ENCODE results near the gene IL3RA. TPM values are rescaled to one million over a fixed set of nuclear protein-coding genes. Genes with fewer than 3 reads are reported as not detected.
A peak's percentile ranks its signal among the peaks of the same experiment; 100 is the strongest.

IL3RA gene
- total and polyA plus RNA-seq, 5 donors from 2014 or later, result 0.18 to 1.2 TPM; not detected in 3

DNA sequence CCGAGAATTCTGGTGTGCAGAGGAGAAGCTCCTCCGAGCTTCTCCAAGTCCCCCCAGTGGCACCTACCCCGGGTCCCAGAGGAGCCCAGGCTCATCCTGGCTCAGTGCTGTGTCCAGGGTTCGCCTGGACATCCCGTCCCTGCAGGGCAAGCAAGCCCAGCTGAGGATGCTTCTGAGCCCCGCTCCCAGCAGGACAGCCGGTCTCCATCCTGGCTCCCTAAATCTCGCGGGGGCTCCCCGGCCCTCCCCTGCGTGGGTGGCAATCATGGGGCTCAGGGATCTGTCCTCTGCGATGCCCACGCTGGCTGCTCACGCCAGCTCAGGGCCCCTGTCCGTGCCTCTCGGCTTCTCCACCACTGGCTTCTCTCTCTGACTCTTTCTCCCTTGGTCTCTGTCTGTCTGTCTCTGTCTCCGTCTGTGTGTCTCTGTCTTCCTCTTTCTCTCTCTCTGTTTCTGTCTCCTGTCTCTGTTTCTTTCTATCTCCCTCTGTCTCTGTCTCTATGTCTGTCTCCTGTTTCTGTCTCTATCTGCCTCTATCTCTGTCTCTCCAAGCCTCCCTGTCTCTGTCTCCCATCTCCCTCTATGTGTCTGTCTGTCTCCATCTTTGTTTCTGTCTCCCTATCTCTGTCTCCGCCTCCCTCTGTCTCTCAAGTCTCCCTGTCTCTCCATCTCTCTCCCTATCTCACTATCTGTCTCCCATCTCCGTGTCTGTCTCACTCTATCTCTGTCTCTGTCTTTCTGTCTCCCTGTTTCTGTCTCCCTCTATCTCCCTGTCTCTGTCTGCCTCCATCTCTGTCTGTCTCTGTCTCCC, 83.2 kb downstream of the IL3RA start:
- Histone ChIP-seq H3K9me3 (ENCODE audit: control insufficient read depth in 2 of 2, low read length in 2 of 2) (peaks cover 16 to 23% of the 10 kb centered on the region in 2 experiments), H3K36me3 (ENCODE audit: control insufficient read depth, insufficient read depth, low read length) (peaks cover 26% of the 10 kb centered on the region), H3K27ac (ENCODE audit: insufficient read depth, low read length, poor library complexity, severe bottlenecking) (no peak overlapping the region), H3K4me1 (ENCODE audit: control insufficient read depth, insufficient read depth, low read length, poor library complexity, severe bottlenecking) (no peaks in the 10 kb centered on the region), H3K4me3 (ENCODE audit: low read depth, low read length) (no peak overlapping the region), H3K27me3 (ENCODE audit: control insufficient read depth, insufficient read depth, low read length) (no peaks in the 10 kb centered on the region)
- H3K9me3 Mint-ChIP-seq, result peaks cover 0 to 28% (median 3%) of the 10 kb centered on the region in 7 donors
- H3K27ac Mint-ChIP-seq, result peak overlapping the region in 1 of 3 donors; percentile 65
- DNase-seq, result no peak
- H3K36me3 Mint-ChIP-seq, result peaks cover 31% of the 10 kb centered on the region
- H3K4me3 Mint-ChIP-seq, result no peak overlapping the region
- no peaks in the 10 kb centered on the region for H3K27me3 Mint-ChIP-seq
- no peak for ATAC-seq (ENCODE audit: low read depth in 2 of 2)
- H3K4me1 Mint-ChIP-seq, result peaks cover 0 to 4% (median 2%) of the 10 kb centered on the region in 4 donors

DNA sequence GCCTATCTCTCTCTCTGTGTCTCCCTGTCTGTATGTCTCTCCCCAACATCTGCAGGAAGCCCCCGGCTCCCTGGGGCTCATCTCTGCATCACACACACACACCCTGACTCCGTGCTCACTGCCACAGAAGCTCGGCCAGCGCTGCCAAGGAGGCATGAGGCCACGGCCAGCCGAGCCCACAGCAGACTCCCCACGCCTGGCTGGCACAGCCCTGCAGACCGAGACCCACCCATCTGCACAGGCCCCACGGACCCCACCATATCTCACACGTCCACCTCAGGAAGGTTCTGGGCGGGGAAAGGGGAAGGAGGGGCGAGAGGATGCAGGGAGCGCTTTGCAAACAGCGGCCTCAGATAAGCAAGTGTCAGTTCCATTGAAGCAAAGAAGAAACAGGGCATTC, 83.8 kb downstream of the IL3RA start:
- H3K27me3 Mint-ChIP-seq, result no peaks in the 10 kb centered on the region
- no peak overlapping the region for H3K27ac ChIP-seq (ENCODE audit: insufficient read depth, low read length, poor library complexity, severe bottlenecking)
- peaks cover 28% of the 10 kb centered on the region for H3K36me3 ChIP-seq (ENCODE audit: control insufficient read depth, insufficient read depth, low read length)
- no peaks in the 10 kb centered on the region for H3K4me1 ChIP-seq (ENCODE audit: control insufficient read depth, insufficient read depth, low read length, poor library complexity, severe bottlenecking)
- ATAC-seq (ENCODE audit: low read depth in 2 of 2) (no peak), DNase-seq (no peak)
- H3K9me3 ChIP-seq (ENCODE audit: control insufficient read depth in 2 of 2, low read length in 2 of 2), result peaks cover 16 to 23% of the 10 kb centered on the region in 2 experiments
- peaks cover 0 to 30% (median 5%) of the 10 kb centered on the region in 7 donors for H3K9me3 Mint-ChIP-seq
- no peak overlapping the region for H3K4me3 ChIP-seq (ENCODE audit: low read depth, low read length)
- peaks cover 38% of the 10 kb centered on the region for H3K36me3 Mint-ChIP-seq
- peak overlapping the region in 2 of 3 donors; percentile 44 to 65 for H3K27ac Mint-ChIP-seq
- H3K4me1 Mint-ChIP-seq, result peaks cover 0 to 7% (median 5%) of the 10 kb centered on the region in 4 donors
- no peaks in the 10 kb centered on the region for H3K27me3 ChIP-seq (ENCODE audit: control insufficient read depth, insufficient read depth, low read length)
- no peak overlapping the region for H3K4me3 Mint-ChIP-seq

DNA sequence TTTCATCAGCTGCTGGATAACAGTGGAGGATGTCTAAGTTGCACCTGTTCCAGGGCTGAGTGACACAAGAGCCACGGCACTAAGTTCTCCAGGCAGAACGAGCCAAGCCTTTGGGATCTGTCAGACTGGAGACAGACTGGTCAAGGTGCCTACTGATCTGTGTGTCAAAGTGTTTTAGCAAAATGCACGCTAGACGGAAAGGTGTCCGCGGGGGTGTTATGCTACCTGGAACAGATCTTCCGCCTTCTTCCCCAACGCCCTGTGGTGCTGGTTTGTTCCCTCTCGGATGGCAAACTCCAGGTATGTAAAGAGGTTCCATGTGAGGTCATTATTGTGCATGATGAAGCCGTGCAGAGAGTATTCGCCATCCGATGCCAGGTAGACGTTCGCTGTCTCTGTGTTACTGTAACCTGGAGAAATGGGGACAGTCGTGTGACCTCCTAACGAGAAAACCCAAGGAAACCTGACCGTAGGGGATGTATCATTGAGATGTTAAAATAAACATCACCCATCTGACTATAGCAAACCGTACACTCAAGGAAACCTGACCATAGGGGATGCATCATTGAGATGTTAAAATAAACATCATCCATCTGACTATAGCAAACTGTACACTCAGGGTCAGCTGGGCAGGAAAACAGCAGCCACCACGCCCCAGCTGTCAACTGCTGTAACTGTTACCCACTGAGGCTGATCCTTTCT, 85.0 kb downstream of the IL3RA start:
- Histone ChIP-seq H3K27ac (ENCODE audit: insufficient read depth, low read length, poor library complexity, severe bottlenecking) (no peak overlapping the region), H3K27me3 (ENCODE audit: control insufficient read depth, insufficient read depth, low read length) (no peaks in the 10 kb centered on the region), H3K36me3 (ENCODE audit: control insufficient read depth, insufficient read depth, low read length) (peaks cover 30% of the 10 kb centered on the region), H3K4me3 (ENCODE audit: low read depth, low read length) (no peak overlapping the region), H3K4me1 (ENCODE audit: control insufficient read depth, insufficient read depth, low read length, poor library complexity, severe bottlenecking) (no peaks in the 10 kb centered on the region), H3K9me3 (ENCODE audit: control insufficient read depth in 2 of 2, low read length in 2 of 2) (peaks cover 16 to 23% of the 10 kb centered on the region in 2 experiments)
- peaks cover 0 to 30% (median 5%) of the 10 kb centered on the region in 7 donors for H3K9me3 Mint-ChIP-seq
- no peak overlapping the region for H3K4me3 Mint-ChIP-seq
- ATAC-seq (ENCODE audit: low read depth in 2 of 2) (no peak), DNase-seq (no peak)
- no peak overlapping the region for H3K27ac Mint-ChIP-seq
- peaks cover 0 to 7% (median 5%) of the 10 kb centered on the region in 4 donors for H3K4me1 Mint-ChIP-seq
- peaks cover 41% of the 10 kb centered on the region for H3K36me3 Mint-ChIP-seq
- no peaks in the 10 kb centered on the region for H3K27me3 Mint-ChIP-seq

DNA sequence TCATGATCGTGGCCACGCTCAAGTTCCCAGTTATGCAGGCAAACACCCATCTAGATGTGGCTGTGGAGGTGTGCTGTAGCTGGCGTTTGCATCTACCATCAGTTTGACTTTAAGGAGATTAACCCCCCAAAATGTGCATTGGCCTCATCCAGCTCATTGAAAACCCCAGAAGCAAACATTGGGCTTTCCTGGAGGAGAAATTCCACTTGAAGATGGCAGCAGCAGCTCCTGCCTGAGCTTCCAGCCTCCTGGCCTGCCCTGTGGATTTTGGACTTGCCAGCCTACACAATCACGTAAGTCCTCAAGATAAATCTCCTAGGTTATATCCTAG, 85.5 kb downstream of the IL3RA start:
- peaks cover 16 to 23% of the 10 kb centered on the region in 2 experiments for H3K9me3 ChIP-seq (ENCODE audit: control insufficient read depth in 2 of 2, low read length in 2 of 2)
- H3K27me3 ChIP-seq (ENCODE audit: control insufficient read depth, insufficient read depth, low read length), result no peaks in the 10 kb centered on the region
- H3K27ac ChIP-seq (ENCODE audit: insufficient read depth, low read length, poor library complexity, severe bottlenecking), result no peak overlapping the region
- Mint-ChIP-seq H3K36me3 (peaks cover 46% of the 10 kb centered on the region), H3K27ac (no peak overlapping the region), H3K4me3 (no peak overlapping the region), H3K9me3 (peaks cover 0 to 30% (median 5%) of the 10 kb centered on the region in 7 donors), H3K4me1 (peaks cover 0 to 7% (median 5%) of the 10 kb centered on the region in 4 donors), H3K27me3 (no peaks in the 10 kb centered on the region)
- H3K4me3 ChIP-seq (ENCODE audit: low read depth, low read length), result no peak overlapping the region
- no peaks in the 10 kb centered on the region for H3K4me1 ChIP-seq (ENCODE audit: control insufficient read depth, insufficient read depth, low read length, poor library complexity, severe bottlenecking)
- H3K36me3 ChIP-seq (ENCODE audit: control insufficient read depth, insufficient read depth, low read length), result peaks cover 30% of the 10 kb centered on the region
- ATAC-seq (ENCODE audit: low read depth in 2 of 2) (no peak), DNase-seq (no peak)

DNA sequence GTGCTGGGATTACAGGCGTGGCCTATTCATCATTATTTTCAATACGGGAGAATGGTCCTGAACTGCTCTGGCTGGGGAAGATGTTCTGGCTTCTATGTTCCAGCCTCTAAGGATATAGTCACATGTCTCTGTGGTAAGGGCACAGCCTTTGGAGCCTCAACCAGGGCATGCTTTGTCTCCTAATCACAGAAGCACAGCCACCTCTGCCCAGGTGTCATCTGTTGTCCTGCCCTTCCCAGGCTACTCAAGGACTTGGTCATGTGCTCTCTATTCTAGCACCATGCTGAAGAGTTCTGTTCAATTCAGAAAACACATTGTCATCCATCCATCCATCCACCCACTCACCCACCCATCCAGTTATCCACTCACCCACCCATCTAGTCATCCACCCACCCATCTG, 86.6 kb downstream of the IL3RA start:
- H3K4me1 ChIP-seq (ENCODE audit: control insufficient read depth, insufficient read depth, low read length, poor library complexity, severe bottlenecking), result no peaks in the 10 kb centered on the region
- peaks cover 0 to 7% (median 5%) of the 10 kb centered on the region in 4 donors for H3K4me1 Mint-ChIP-seq
- DNase-seq (no peak), ATAC-seq (ENCODE audit: low read depth in 2 of 2) (no peak)
- peaks cover 0 to 30% (median 5%) of the 10 kb centered on the region in 7 donors for H3K9me3 Mint-ChIP-seq
- H3K36me3 Mint-ChIP-seq, result peaks cover 48% of the 10 kb centered on the region
- no peaks in the 10 kb centered on the region for H3K27me3 Mint-ChIP-seq
- H3K36me3 ChIP-seq (ENCODE audit: control insufficient read depth, insufficient read depth, low read length), result peaks cover 27% of the 10 kb centered on the region
- no peak overlapping the region for H3K4me3 Mint-ChIP-seq
- no peaks in the 10 kb centered on the region for H3K27me3 ChIP-seq (ENCODE audit: control insufficient read depth, insufficient read depth, low read length)
- peaks cover 16 to 23% of the 10 kb centered on the region in 2 experiments for H3K9me3 ChIP-seq (ENCODE audit: control insufficient read depth in 2 of 2, low read length in 2 of 2)
- H3K27ac ChIP-seq (ENCODE audit: insufficient read depth, low read length, poor library complexity, severe bottlenecking), result no peak overlapping the region
- no peak overlapping the region for H3K4me3 ChIP-seq (ENCODE audit: low read depth, low read length)
- H3K27ac Mint-ChIP-seq, result peak overlapping the region in 1 of 3 donors; percentile 74

DNA sequence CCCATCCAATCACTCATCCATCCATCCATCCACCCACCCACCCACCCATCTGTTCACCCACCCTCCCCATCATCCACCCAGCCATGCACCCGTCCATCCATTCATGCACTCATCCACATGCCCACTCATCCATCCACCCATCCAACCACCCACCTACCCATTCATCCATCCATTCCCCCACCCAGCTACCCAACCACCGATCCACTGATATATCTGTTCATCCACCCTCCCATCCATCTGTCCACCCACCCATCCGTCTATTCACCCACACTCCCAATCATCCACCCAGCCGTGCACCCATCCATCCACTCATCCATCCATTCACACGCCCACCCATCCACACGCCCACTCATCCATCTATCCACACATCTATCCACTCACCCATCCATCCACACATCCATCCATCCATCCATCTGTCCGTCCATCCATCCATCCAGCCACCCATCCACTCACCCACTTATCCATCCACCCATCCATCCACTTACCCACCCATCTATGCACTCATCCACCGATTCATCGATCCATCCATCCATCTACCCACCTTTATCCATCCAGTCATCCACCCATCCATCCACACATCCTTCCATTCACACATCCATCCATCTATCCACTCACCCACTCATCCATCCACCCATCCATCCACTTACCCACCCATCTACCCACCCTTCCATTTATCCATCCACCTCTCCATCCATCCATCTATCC, 87.7 kb downstream of the IL3RA start:
- H3K9me3 Mint-ChIP-seq, result peaks cover 0 to 30% (median 5%) of the 10 kb centered on the region in 7 donors
- H3K4me1 Mint-ChIP-seq, result peaks cover 0 to 7% (median 5%) of the 10 kb centered on the region in 4 donors
- peaks cover 16 to 18% of the 10 kb centered on the region in 2 experiments for H3K9me3 ChIP-seq (ENCODE audit: control insufficient read depth in 2 of 2, low read length in 2 of 2)
- ATAC-seq (ENCODE audit: low read depth in 2 of 2) (no peak), DNase-seq (no peak)
- H3K27me3 ChIP-seq (ENCODE audit: control insufficient read depth, insufficient read depth, low read length), result no peaks in the 10 kb centered on the region
- H3K27ac ChIP-seq (ENCODE audit: insufficient read depth, low read length, poor library complexity, severe bottlenecking), result no peak overlapping the region
- H3K4me3 Mint-ChIP-seq, result no peak overlapping the region
- no peak overlapping the region for H3K27ac Mint-ChIP-seq
- no peaks in the 10 kb centered on the region for H3K27me3 Mint-ChIP-seq
- no peak overlapping the region for H3K4me3 ChIP-seq (ENCODE audit: low read depth, low read length)
- peaks cover 24% of the 10 kb centered on the region for H3K36me3 ChIP-seq (ENCODE audit: control insufficient read depth, insufficient read depth, low read length)
- H3K4me1 ChIP-seq (ENCODE audit: control insufficient read depth, insufficient read depth, low read length, poor library complexity, severe bottlenecking), result no peaks in the 10 kb centered on the region
- peaks cover 48% of the 10 kb centered on the region for H3K36me3 Mint-ChIP-seq

DNA sequence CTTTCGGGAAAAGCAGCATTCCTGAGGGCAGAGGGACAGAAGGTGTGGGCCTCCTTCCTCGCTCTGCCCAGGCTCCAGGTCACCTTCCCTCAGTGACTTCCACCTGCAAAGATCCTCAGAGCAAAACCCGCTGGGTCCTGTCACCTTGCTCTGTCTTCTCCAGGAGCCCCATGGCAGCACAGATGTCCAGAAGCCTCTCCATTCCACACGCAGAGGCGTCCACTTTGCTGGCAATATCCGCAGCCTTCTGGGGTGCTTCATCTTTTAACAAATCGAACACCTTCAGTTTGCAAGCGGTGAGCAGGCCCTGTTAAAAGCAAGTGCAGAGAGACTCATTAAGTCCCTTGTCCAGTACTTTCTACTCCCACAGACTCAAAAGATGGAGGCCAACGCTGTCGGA, 88.8 kb downstream of the IL3RA start:
- no peaks in the 10 kb centered on the region for H3K27me3 Mint-ChIP-seq
- H3K4me1 Mint-ChIP-seq, result peaks cover 0 to 5% (median 3%) of the 10 kb centered on the region in 4 donors
- no peak overlapping the region for H3K4me3 ChIP-seq (ENCODE audit: low read depth, low read length)
- H3K27ac ChIP-seq (ENCODE audit: insufficient read depth, low read length, poor library complexity, severe bottlenecking), result no peak overlapping the region
- peaks cover 16 to 18% of the 10 kb centered on the region in 2 experiments for H3K9me3 ChIP-seq (ENCODE audit: control insufficient read depth in 2 of 2, low read length in 2 of 2)
- H3K36me3 Mint-ChIP-seq, result peaks cover 40% of the 10 kb centered on the region
- no peak for DNase-seq
- peaks cover 0 to 25% (median 5%) of the 10 kb centered on the region in 7 donors for H3K9me3 Mint-ChIP-seq
- no peak overlapping the region for H3K4me3 Mint-ChIP-seq
- H3K27me3 ChIP-seq (ENCODE audit: control insufficient read depth, insufficient read depth, low read length), result no peaks in the 10 kb centered on the region
- no peak for ATAC-seq (ENCODE audit: low read depth in 2 of 2)
- no peak overlapping the region for H3K27ac Mint-ChIP-seq
- H3K36me3 ChIP-seq (ENCODE audit: control insufficient read depth, insufficient read depth, low read length), result peaks cover 24% of the 10 kb centered on the region
- no peaks in the 10 kb centered on the region for H3K4me1 ChIP-seq (ENCODE audit: control insufficient read depth, insufficient read depth, low read length, poor library complexity, severe bottlenecking)

Data from CD4-positive, CD25-positive, alpha-beta regulatory T cell (primary cell).